Activated naive CD4-positive, alpha-beta T cell treated with anti-CD3 and anti-CD28 coated beads, Interleukin-2, amount 50 U/mL, for 24 hours (primary cell): ENCODE data around the gene CPLANE2.

ENCODE experiments used
- H3K27ac Mint-ChIP-seq: one replicate; pipeline ENCODE4 v1.8.0; 2021; ENCODE audit warnings: mild to moderate bottlenecking, mixed read lengths
- H3K27me3 Mint-ChIP-seq: one replicate; pipeline ENCODE4 v1.8.0; 2021; ENCODE audit warnings: mixed read lengths
- H3K36me3 Mint-ChIP-seq: one replicate; pipeline ENCODE4 v1.8.0; 2021; ENCODE audit warnings: mixed read lengths
- H3K4me1 Mint-ChIP-seq: one replicate; pipeline ENCODE4 v1.8.0; 2021; ENCODE audit warnings: mixed read lengths
- H3K4me3 Mint-ChIP-seq: one replicate; pipeline ENCODE4 v1.8.0; 2021; ENCODE audit warnings: mild to moderate bottlenecking, mixed read lengths
- H3K9me3 Mint-ChIP-seq: one replicate; pipeline ENCODE4 v1.8.0; 2021; ENCODE audit warnings: mixed read lengths

Gene CPLANE2

DNA sequence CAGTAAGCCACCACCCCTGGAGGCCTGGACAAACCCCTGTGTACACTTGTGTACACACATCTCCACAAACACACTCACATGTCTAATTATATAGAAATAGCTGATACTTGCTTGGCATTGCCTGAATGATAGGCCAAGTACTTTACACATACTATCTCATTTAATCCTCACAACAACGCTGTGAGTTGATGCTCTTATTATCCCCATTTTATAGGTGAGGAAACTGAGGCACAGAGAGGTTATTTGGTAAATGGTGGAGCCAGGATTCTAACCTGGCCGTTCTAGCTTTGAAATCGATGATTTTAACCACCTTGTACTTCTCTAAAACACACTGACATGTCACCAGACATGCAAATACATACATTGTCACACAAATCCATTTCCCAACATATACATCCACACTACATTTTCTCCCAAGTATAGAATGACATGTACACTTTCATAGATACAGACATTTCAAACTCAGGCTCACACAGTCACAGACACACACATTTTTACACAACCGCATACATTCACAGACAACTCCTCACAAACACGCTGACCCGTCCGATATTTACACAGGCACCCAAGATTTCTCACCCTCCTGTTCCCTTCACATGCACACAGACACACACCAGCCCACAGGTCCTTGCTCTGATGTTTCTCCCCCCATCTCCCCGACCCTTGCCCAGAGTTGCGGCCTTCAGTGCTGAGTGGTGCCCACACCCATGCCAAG is 27.7 kb downstream of the CPLANE2 start:
- Mint-ChIP-seq H3K4me1 (peaks cover 16% of the 10 kb centered on the region), H3K27ac (no peak overlapping the region), H3K4me3 (peak overlapping the region; percentile 1), H3K9me3 (no peaks in the 10 kb centered on the region), H3K36me3 (no peaks in the 10 kb centered on the region), H3K27me3 (no peaks in the 10 kb centered on the region)

DNA sequence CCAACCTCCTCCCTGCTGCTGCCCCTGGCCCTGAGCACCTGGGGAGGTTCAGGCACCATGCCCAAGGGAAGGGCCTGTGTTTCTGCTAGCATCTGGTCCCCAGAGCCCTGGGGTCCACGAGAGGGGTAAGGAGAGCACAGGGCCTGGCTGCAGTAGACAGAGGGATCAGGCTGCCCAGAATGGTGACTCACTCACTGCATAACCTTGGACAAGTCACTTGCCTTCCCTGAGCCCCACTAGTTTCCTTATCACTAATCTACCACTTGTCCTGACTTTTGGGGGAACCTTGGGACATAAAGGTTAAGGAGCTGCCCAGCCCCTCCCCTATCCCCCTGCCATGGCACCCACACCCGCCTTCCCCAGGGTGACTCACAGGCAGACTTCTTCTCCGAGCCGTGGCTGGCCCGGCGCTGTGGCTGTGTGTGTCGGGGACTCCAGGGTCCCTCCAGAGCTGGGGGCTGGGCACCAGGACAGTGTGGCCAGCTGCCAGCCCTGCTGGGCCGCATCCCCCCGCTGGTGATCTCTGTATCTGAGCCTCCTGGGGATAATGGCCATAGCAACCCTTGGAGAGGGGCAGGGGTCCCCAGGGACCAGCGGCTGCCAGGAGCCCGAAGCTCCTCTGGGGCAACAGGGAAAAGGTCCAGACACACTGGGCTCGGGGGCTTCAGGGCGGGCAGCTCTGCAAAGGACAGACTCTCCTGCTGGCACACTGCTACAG is 28.6 kb downstream of the CPLANE2 start:
- Mint-ChIP-seq H3K9me3 (no peaks in the 10 kb centered on the region), H3K4me1 (peaks cover 21% of the 10 kb centered on the region), H3K4me3 (no peak overlapping the region), H3K36me3 (peaks cover 2% of the 10 kb centered on the region), H3K27me3 (no peaks in the 10 kb centered on the region), H3K27ac (no peak overlapping the region)

DNA sequence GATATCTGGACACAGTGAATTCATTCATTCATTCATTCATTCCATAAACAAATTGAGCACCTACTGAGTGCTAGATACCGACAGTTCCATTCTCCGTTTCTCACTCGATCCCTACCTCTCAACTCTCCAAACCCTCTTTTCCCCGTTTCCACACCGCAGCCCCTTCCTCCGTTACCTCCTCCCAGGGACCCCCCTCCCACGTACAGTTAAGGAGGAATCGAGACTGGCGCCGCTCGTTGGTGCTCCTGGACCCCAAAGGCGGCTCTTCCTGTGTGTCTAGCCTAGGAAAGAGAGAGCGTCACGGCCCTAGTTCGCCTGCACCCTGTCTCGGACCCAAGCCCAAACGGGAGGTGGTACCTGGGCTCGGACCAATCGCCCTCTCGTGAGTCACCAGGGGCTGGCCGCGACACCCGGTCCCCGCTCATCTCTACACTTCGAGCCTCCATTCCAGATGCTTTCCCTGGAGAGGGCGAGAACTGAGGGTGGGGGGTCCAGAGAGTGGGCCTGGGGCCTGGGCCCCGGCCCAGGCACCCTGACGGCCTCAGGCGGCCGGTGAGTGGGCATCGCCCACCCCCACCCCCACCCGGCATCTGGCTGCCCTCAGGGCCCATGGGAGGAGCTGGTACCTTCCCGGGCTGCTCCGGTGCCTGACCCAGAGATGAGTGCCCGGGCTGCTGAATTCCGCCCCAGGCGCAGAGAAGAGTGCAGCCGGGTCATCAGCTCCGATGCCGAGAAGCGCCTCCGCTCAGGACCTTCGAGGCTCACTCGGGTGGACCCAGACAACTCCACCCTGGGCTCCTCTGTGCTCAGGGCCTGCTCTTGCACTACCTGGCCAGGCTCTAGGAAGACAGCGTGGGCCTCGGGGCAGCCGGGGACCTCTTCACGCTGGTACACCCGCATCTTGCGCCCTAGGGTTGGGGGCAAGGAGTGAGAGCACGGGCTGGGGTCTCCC is 29.4 kb downstream of the CPLANE2 start:
- peaks cover 2% of the 10 kb centered on the region for H3K36me3 Mint-ChIP-seq
- H3K9me3 Mint-ChIP-seq = no peaks in the 10 kb centered on the region
- peaks cover 23% of the 10 kb centered on the region for H3K4me1 Mint-ChIP-seq
- no peaks in the 10 kb centered on the region for H3K27me3 Mint-ChIP-seq
- peak overlapping the region; percentile 86 for H3K4me3 Mint-ChIP-seq
- peak overlapping the region; percentile 98 for H3K27ac Mint-ChIP-seq

DNA sequence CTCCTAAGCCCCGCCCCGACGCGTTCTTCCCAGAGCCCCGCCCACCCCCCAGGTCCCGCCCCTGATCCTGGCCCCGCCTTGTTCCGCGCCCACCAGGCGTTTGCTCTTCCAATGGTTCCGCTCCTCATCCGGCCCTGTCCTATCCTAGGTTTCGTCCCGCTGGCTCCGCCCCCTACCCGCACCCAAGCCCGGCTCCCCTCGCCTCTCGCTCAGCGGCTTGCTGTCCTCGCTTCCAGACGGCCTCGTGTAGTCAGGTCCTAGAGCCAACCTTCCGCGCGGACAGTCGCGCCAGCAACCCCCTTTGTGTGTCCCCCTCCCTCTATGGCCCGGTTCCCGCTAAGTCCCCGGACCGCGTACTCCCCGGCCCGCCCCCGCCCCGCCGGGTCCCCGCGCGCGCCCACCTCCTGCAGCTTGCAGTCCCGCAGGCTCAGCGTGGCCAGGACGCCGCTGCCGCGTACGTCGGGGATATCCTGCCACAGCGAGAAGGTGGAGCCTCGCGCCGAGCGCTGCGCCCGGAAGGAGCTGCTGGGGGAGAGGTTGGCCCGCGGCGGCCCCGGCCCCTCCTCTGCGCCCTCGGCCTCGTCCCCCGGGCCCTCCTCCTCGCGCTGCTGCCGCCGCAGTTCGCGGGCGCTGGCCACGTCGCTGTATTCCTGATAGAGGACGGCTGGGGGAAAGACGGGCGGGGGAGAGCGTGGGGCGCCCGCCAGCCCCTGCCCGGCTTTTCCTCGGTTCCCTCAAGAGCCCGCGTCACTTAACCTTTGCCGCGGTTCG is 30.3 kb downstream of the CPLANE2 start:
- Mint-ChIP-seq H3K36me3 (peaks cover 2% of the 10 kb centered on the region), H3K4me1 (peaks cover 23% of the 10 kb centered on the region), H3K9me3 (no peaks in the 10 kb centered on the region), H3K4me3 (peak overlapping the region; percentile 86), H3K27ac (peak overlapping the region; percentile 98), H3K27me3 (no peaks in the 10 kb centered on the region)

DNA sequence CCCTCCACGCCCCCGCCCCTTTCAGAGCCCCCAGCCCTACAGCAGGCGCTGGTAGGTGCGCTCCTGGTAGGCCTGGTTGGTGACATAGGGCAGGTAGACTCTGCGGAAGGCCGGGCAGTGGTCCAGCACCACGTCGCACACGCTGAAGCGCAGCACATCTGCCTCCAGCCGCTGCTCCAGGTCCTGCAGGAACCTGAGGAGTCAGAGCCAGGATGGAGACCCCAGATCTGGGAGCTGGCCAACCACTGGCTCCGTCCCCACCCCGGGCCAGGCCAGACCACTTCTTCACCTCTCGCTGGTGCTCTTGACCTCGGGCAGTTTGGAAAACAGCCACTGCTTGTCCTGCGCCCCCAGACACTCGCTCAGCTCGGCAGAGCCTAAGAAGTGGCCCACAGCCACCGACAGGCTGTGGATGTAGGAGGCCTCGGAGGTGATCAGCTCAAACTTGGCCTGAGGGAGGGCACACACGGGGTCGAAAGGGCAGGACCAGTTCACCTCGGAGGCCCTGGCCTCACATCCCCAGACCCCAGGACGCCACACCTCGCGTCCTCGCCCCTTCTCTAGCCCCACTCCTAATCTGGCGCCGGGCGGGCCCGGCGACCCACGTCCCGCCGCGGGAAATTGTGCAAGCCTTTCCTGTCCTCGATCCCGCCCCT is 31.0 kb downstream of the CPLANE2 start:
- Mint-ChIP-seq H3K27me3 (no peaks in the 10 kb centered on the region), H3K9me3 (no peaks in the 10 kb centered on the region)

DNA sequence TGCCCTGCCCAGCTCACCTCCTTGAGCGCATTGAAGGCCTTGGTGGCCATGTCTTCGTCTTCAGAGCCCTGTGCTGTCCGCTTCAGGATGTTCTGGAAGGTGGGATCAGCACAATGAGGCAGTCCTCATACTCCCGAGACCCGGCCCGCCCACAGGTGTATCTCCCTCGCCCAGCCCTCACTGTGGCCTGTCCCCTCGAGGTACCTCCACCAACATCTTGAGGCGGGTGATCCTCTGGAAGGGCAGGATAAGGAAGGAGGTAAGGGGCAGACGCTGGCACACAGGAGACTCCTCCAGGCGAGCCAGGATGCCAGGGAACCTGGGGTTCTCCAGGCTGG is 31.7 kb downstream of the CPLANE2 start:
- Mint-ChIP-seq H3K4me3 (peak overlapping the region; percentile 7), H3K27me3 (no peaks in the 10 kb centered on the region), H3K4me1 (peaks cover 23% of the 10 kb centered on the region), H3K9me3 (no peaks in the 10 kb centered on the region), H3K27ac (no peak overlapping the region), H3K36me3 (peaks cover 2% of the 10 kb centered on the region)

More for the DNA sequence above, 31.0 kb downstream of the CPLANE2 start:
- peak overlapping the region; percentile 86 for H3K4me3 Mint-ChIP-seq
- H3K4me1 Mint-ChIP-seq = peaks cover 23% of the 10 kb centered on the region
- H3K36me3 Mint-ChIP-seq = peaks cover 2% of the 10 kb centered on the region
- peak overlapping the region; percentile 91 for H3K27ac Mint-ChIP-seq

DNA sequence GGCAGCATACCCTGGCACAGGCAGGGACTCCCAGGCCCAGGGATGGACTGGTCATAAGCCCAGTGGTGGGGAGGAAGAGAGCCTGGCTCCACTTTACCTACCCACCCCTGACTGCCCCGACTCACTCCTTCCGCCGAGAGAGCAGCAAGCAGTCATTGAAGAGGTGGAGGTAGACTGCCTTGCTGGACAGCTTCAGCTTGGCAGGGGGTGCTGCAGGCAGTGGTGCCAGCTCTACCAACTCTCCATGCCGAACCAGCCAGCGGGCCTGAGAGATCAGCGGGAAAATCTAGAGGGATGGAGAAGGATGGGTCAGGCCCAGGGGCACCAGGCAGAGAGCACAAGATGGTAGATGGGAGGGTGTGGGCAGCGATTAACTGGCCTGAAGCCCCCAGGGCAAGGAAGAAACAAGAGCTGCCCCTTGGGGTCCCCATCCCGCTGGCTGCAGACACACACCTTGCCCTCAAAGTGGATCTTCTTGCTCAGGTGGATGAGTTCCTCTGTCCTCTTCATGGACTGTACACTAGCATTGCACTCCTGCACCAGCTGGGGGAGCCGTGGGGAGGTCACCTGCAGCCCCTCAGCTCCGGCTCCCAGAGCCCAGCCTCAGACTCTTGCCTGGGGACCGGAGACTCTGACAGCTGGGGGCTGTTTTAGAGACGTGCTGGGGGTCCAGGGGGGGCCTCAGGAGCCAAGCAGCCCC is 32.2 kb downstream of the CPLANE2 start:
- Mint-ChIP-seq H3K36me3 (peaks cover 2% of the 10 kb centered on the region), H3K27me3 (no peaks in the 10 kb centered on the region), H3K4me1 (peaks cover 23% of the 10 kb centered on the region), H3K9me3 (no peaks in the 10 kb centered on the region), H3K27ac (peak overlapping the region; percentile 72), H3K4me3 (peak overlapping the region; percentile 23)

DNA sequence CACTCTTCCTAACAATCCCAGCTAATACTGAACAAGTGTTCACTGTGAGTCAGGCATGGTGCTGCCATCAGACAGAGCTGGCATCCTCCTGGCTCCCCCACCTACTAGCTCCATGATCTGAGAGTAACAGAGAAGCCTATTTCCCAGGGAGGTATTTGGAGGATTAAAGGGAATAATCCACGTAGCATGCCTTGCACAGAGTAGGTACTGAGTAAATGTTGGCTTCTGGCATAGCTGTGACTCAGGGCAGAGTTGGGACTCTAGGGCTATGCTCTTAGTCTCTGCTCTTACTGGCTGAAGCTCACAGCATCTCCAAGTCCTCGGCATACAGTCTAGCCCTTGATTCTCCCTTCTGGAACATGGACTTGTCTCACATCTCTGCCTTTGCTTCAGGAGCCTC is 32.8 kb downstream of the CPLANE2 start:
- Mint-ChIP-seq H3K27ac (no peak overlapping the region), H3K36me3 (peaks cover 2% of the 10 kb centered on the region), H3K27me3 (no peaks in the 10 kb centered on the region), H3K4me3 (no peak overlapping the region), H3K4me1 (peaks cover 23% of the 10 kb centered on the region), H3K9me3 (no peaks in the 10 kb centered on the region)

DNA sequence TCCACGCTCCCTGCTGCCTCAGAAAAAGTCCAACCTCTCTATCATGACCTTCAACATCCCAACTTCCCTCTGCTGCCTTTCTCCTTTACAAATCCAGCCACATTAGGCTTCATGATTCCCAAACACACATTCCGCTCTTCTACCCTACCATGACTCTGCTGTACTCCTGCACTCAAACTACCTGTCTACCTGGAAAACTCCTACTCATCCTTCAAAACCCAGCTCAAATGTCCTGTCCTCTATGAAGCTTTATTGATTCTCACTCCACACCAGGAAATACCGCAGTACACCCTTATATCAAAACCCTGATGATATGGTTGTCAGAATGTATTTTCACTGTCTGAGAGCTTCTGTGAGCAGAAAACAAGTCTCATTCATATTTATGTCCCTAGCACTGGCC is 33.4 kb downstream of the CPLANE2 start:
- Mint-ChIP-seq H3K4me1 (peaks cover 23% of the 10 kb centered on the region), H3K27ac (peak overlapping the region; percentile 1), H3K4me3 (no peak overlapping the region), H3K36me3 (peaks cover 2% of the 10 kb centered on the region), H3K9me3 (no peaks in the 10 kb centered on the region), H3K27me3 (no peaks in the 10 kb centered on the region)

DNA sequence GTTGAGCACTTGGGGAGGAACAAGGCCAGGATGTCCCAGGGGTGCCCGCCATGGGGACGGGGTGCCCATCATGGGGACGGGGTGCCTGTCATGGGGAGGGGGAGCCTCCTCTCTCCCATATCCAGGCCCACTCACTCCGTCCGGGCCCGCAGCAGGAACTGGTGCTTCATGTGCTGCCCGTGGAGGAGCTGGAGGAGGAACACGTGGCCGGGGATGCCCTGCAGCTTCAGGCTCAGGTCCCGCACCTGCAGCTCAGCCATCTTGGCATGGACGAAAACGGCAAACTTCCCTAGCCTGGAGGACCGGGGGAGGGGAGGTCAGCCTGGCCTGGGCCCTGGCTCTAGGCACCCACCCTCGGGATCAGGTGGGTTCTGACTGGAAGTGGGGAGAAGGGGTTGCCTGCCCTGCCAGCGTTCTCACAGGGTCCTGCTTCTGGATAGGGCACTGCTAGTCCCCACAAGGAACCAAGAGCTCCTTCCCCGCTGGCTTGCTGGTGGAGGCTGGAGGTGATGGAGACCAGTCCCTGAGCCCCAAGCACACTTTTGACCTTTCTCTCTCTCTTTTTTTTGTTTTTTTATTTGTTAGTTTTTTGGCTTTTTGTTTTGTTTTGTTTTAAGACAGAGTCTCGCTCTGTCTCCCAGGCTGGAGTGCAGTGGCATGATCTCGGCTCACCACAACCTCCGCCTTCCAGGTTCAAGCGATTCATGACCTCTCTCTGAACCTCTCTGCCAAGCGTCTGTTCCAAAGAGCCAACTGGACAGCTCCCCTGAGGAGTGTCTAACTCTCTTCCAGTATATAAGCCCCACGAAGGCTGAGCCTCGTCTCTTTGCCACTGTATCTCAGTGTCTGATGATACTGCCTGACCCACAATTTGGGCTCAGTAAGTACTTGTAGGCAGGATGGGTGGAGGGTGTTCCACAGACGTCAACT is 34.4 kb downstream of the CPLANE2 start:
- H3K27me3 Mint-ChIP-seq = no peaks in the 10 kb centered on the region
- H3K27ac Mint-ChIP-seq = no peak overlapping the region
- peaks cover 23% of the 10 kb centered on the region for H3K4me1 Mint-ChIP-seq
- no peaks in the 10 kb centered on the region for H3K9me3 Mint-ChIP-seq
- peaks cover 2% of the 10 kb centered on the region for H3K36me3 Mint-ChIP-seq
- no peak overlapping the region for H3K4me3 Mint-ChIP-seq

DNA sequence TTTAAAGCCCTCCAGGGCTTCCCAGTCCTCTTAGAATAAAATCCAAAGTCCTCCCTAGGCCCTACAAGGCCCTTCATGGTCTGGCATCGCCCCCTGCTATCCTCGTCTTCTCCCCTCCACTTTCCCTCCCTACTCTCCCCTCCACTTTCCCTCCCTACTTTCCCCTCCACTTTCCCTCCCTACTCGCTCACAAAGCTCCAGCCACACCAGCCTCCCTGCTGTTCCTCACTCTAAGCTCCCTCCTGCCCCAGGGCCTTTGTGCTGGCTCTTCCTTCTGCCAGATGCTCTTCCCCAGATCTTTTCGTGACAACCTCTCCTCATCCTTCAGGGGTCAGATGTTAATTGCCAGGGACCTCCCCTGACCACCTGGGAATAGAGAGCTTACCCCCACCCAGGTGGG is 37.3 kb downstream of the CPLANE2 start:
- H3K4me1 Mint-ChIP-seq = peaks cover 12% of the 10 kb centered on the region
- no peak overlapping the region for H3K27ac Mint-ChIP-seq
- no peaks in the 10 kb centered on the region for H3K27me3 Mint-ChIP-seq
- H3K9me3 Mint-ChIP-seq = no peaks in the 10 kb centered on the region
- H3K36me3 Mint-ChIP-seq = peaks cover 2% of the 10 kb centered on the region
- no peak overlapping the region for H3K4me3 Mint-ChIP-seq

DNA sequence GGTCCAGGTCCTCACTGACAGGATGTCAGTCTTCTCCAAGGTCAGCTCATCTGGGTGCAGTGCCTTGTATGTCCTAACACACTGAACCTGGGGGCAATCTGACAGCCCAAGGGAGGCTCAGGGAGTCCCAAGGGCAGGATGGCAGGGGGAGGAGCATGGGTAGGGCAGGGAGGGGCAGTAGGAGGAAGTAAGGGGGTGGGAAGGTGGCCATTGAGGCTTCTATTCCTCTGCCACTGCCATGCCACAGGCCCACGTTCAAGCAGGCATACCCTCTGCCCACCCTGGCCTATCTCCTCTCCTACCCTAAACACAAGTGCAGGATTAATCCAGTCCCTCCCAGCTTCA is 37.9 kb downstream of the CPLANE2 start:
- H3K27me3 Mint-ChIP-seq = no peaks in the 10 kb centered on the region
- H3K27ac Mint-ChIP-seq = peak overlapping the region; percentile 52
- H3K36me3 Mint-ChIP-seq = peaks cover 2% of the 10 kb centered on the region
- H3K4me1 Mint-ChIP-seq = peaks cover 6% of the 10 kb centered on the region
- H3K4me3 Mint-ChIP-seq = no peak overlapping the region
- no peaks in the 10 kb centered on the region for H3K9me3 Mint-ChIP-seq

DNA sequence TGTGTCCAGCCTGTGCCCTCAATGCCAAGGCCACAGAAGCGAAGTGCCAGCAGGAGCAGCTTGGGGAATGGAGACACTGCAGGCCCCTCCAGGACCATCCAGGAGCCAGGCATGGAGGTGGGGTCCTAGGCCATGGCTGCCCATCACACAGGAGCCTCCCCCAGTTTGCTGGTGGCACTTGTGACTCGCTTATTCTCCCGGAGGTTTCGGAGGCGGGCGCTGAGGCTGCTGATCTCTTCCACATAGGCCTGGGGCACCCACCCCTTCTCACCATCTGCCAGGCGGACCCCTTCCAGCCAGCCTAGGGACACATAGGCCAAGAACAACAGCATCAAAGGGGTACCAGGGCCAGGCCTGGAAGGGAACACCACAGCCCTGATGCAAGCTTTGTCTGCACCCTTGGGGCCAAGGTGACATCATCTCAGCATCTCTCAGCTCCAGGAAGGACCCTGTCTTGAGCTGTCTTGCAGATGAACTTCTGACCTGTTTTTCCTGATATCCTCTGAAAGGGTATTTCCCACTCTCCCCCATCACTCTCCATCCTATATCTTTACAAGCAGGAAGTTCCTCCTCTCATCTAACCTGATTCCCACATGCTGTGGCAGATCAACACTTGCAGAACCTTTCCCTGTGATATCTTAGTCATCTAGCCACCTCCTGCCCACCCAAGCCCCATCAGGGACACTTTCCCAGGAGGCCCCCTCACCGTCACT is 38.4 kb downstream of the CPLANE2 start:
- Mint-ChIP-seq H3K4me3 (no peak overlapping the region), H3K9me3 (no peaks in the 10 kb centered on the region), H3K4me1 (peaks cover 4% of the 10 kb centered on the region), H3K27ac (peak overlapping the region; percentile 18), H3K36me3 (peaks cover 2% of the 10 kb centered on the region), H3K27me3 (no peaks in the 10 kb centered on the region)
